PC-3 (cell line): ENCODE data around the gene STEAP1B.

Source experiments
- EZH2 ChIP-seq: fragments of 300-600 bp; sonication (generic); IDR thresholded peaks from one replicate; pipeline ENCODE4 v1.6.1; 2017; ENCODE audit warnings: antibody characterized with exemption, mild to moderate bottlenecking, low read length; ENCODE audit not compliant: unreplicated experiment
- EZH2phosphoT487 ChIP-seq: fragments of 300-600 bp; sonication (generic); IDR thresholded peaks from 2 replicates; pipeline ENCODE4 v1.6.1; 2018; ENCODE audit warnings: mild to moderate bottlenecking, antibody characterized with exemption, low read length, borderline replicate concordance
- TF ChIP-seq, protein P1 (sequence below): fragments of 300-600 bp; sonication (generic); conservative IDR thresholded peaks from 2 replicates; pipeline ENCODE4 v1.5.1; 2017; ENCODE audit warnings: antibody characterized with exemption, low read depth, mild to moderate bottlenecking, low read length

DNA sequence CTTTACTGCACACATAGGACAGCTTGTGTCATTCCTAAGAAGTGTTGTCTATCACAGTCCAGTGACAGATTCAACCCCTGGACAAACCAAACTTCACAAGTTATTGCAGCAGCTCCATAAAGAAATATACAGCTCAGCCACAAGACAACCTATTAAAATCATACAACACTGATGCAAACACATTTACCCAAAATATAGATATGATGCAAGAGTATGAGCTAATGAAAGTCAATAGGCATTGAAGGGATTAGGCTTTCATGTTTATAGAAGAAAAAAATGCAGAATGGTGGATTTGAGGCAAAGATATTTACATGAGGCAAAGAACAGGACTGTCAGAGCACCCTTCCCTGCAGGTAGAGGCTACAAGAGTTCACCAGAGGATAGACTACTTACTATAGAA is 128.1 kb downstream of the STEAP1B start:
- TF ChIP-seq, protein P1, sequence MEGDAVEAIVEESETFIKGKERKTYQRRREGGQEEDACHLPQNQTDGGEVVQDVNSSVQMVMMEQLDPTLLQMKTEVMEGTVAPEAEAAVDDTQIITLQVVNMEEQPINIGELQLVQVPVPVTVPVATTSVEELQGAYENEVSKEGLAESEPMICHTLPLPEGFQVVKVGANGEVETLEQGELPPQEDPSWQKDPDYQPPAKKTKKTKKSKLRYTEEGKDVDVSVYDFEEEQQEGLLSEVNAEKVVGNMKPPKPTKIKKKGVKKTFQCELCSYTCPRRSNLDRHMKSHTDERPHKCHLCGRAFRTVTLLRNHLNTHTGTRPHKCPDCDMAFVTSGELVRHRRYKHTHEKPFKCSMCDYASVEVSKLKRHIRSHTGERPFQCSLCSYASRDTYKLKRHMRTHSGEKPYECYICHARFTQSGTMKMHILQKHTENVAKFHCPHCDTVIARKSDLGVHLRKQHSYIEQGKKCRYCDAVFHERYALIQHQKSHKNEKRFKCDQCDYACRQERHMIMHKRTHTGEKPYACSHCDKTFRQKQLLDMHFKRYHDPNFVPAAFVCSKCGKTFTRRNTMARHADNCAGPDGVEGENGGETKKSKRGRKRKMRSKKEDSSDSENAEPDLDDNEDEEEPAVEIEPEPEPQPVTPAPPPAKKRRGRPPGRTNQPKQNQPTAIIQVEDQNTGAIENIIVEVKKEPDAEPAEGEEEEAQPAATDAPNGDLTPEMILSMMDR, result no peak
- no peak for TF ChIP-seq EZH2phosphoT487
- TF ChIP-seq EZH2, result no peak
